OCI-LY7 (cell line): ENCODE data around the gene LCE1B.

Experiments
- EZH2phosphoT487 ChIP-seq: fragments of 200-600 bp; sonication (generic); IDR thresholded peaks from 2 replicates; pipeline ENCODE4 v1.6.1; 2018; ENCODE audit warnings: low read depth, borderline replicate concordance, mild to moderate bottlenecking, mixed run types, antibody characterized with exemption, low read length, moderate library complexity, mixed read lengths
- TF ChIP-seq, protein P1 (sequence below): fragments of 200-600 bp; sonication (generic); conservative IDR thresholded peaks from 2 replicates; pipeline ENCODE4 v1.5.1; 2014; ENCODE audit warnings: mild to moderate bottlenecking, antibody characterized with exemption, low read length, moderate library complexity, mixed read lengths

DNA sequence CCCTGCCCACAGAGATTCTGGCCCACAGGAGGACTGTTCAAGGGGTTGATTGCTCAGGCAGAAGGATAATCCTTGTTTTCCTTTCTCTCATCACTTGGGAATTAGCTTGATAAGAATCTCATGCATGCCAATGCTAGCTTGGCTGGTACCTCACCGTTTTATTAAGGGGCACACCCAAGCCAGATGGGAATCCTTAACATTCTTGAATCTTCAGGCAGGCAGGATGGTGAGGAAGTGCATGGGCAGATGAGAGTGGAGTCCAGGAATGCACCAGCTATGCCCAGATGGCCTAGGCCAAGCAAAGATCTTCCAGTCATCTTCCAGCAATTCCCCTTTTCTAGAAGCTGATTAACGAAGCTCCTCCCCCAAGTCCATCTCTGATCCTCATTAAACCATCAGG, 43.9 kb downstream of the LCE1B start:
- TF ChIP-seq, protein P1, sequence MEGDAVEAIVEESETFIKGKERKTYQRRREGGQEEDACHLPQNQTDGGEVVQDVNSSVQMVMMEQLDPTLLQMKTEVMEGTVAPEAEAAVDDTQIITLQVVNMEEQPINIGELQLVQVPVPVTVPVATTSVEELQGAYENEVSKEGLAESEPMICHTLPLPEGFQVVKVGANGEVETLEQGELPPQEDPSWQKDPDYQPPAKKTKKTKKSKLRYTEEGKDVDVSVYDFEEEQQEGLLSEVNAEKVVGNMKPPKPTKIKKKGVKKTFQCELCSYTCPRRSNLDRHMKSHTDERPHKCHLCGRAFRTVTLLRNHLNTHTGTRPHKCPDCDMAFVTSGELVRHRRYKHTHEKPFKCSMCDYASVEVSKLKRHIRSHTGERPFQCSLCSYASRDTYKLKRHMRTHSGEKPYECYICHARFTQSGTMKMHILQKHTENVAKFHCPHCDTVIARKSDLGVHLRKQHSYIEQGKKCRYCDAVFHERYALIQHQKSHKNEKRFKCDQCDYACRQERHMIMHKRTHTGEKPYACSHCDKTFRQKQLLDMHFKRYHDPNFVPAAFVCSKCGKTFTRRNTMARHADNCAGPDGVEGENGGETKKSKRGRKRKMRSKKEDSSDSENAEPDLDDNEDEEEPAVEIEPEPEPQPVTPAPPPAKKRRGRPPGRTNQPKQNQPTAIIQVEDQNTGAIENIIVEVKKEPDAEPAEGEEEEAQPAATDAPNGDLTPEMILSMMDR = no peak
- no peak for TF ChIP-seq EZH2phosphoT487
